ENCODE data around the gene TNFAIP8L2. TPM values are rescaled to one million over a fixed set of nuclear protein-coding genes. Genes with fewer than 3 reads are reported as not detected.

Gene TNFAIP8L2
- total and polyA plus RNA-seq, 2 donors (not counting 3 experiments of a cell fraction or from before 2014, with no cell fraction given): 0.06 TPM; not detected in 1

DNA sequence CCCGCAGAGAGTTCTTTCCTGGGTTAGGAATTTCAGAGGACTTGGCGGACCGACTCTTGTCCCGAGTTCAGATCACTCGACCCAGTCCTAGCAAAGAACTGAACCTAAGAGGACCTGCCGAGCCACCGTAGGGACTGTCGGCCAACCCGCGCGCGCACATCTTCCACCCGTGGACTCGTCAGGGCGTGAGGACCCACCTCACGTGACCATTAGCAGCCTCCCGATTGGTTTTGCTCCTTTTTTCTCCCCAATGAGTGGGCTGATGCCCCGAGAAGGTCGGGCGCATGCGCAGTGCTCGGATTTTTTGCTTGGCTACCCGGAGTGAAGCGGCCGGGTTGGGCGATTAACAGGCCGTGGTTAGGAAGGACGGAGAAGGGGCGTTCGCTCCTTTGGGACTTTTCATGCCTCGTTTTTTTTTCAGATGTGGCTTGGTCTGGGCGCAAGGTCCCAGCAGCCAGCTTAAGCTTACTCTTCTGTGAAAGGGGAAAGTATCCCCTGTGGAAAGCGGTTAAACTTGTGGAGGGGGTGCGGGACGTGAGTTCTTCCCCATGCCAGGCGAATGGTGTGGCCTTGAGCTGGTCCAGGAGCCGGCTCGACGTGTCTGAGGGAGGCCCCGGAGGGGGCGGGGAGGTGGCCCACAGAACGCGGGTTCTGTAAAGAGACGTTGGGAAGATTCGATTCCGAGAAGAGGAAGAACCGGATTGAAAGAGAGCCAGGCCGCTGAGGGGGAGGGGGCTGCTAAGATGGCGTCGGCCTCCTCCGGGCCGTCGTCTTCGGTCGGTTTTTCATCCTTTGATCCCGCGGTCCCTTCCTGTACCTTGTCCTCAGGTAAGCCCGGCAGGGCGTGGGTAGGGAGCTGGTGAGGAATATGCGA is 42.0 kb downstream of the TNFAIP8L2 start, which contains the start of gene PIP5K1A:
TSS of gene PIP5K1A (plus strand) at position 299 of the 874 bp plus-strand sequence. CDS start at position 744, 445 bp downstream.
- TF ChIP-seq POLR2AphosphoS5 (IDR thresholded peaks at IDR 0.05; ENCODE audit: insufficient read depth, low read depth, low read length) (peak; percentile 69), MYC (IDR thresholded peaks at IDR 0.05; ENCODE audit: low read depth, low read length) (no peak), FOS (IDR thresholded peaks at IDR 0.05; ENCODE audit: borderline replicate concordance, insufficient read depth, low read length) (no peak), POLR2A (IDR thresholded peaks at IDR 0.05; ENCODE audit: low read depth, low read length) (peak; percentile 65)
- TF ChIP-seq, protein P1, sequence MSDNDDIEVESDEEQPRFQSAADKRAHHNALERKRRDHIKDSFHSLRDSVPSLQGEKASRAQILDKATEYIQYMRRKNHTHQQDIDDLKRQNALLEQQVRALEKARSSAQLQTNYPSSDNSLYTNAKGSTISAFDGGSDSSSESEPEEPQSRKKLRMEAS (IDR thresholded peaks at IDR 0.05; ENCODE audit: insufficient read depth, insufficient read length): peak; percentile 99
- dilution Hi-C loops (cut with MboI; ENCODE audit: extremely low pct_ligation_motif_present, low sequenced_read_pairs): no loop called here
- intact Hi-C loops (cut with micrococcal nuclease): loop anchor here (1.0 to 10.0 kb wide), 5 partner anchors 8 to 964 kb away; partner anchors contain the start of genes ANP32E, PI4KB, SCNM1 and VPS72
- CTCF ChIA-PET: interaction anchor here (0.9 to 1.8 kb wide), 3 partner anchors 9 to 99 kb away, joined by 3 to 6 read pairs (median 3); partner anchors contain the start of gene VPS72
- no peaks in the 10 kb centered on the region for H3K9me1 ChIP-seq (replicated peaks; ENCODE audit: control insufficient read depth, extremely low read depth, insufficient read depth, low read length)
- FAIRE-seq (peak; percentile 92), DNase-seq (ENCODE audit: low read depth, low spot score) (peak; percentile 98)
- H3K4me2 ChIP-seq (ENCODE audit: insufficient read depth, low read length): peak within 1 kb of the TSS; percentile 98
- peak within 1 kb of the TSS; percentile 82 for H3K27ac ChIP-seq (ENCODE audit: insufficient read depth, low read depth, low read length)
- H3K36me3 ChIP-seq (ENCODE audit: control insufficient read depth in 2 of 2, extremely low read depth in 1 of 2, insufficient read depth in 2 of 2, low read length in 2 of 2): no peaks in the 10 kb centered on the region
- peaks cover 46% of the 10 kb centered on the region for H3K79me2 ChIP-seq (ENCODE audit: control insufficient read depth, insufficient read depth, low read length)
- peak within 1 kb of the TSS; percentile 60 for H2AFZ ChIP-seq (ENCODE audit: low read depth, low read length)
- H3K4me1 ChIP-seq (ENCODE audit: control insufficient read depth, extremely low read depth, insufficient read depth, low read length): peaks cover 25% of the 10 kb centered on the region
- H3K9ac ChIP-seq (replicated peaks; ENCODE audit: extremely low read depth, insufficient read depth, low read length): peak within 1 kb of the TSS; percentile 93
- POLR2A ChIA-PET: no interaction called here
- TSS peak; percentile 51 for BruUV-seq (replicated peaks)
- peaks cover 8% of the 10 kb centered on the region for H4K20me1 ChIP-seq (replicated peaks; ENCODE audit: control insufficient read depth, extremely low read depth, insufficient read depth, low read length)
- no peaks in the 10 kb centered on the region for H3K9me3 ChIP-seq (replicated peaks; ENCODE audit: control insufficient read depth, insufficient read depth, low read length)
- H3K27me3 ChIP-seq (ENCODE audit: control insufficient read depth in 2 of 2, insufficient read depth in 2 of 2, low read length in 2 of 2): no peaks in the 10 kb centered on the region
- H3K4me3 ChIP-seq (replicated peaks in 1 of 3; ENCODE audit: insufficient read depth in 1 of 3, low read depth in 1 of 3, low read length in 3 of 3): peak within 1 kb of the TSS; percentile 86 to 96 (median 93)
